Choroid plexus epithelial cell (primary cell): ENCODE measurements around the gene SLC7A1.

Experiments used
- DNase-seq: peaks from one replicate; pipeline ENCODE4 v3.0.0-alpha.2; 2010; ENCODE audit warnings: low read depth
- H3K4me3 ChIP-seq: 2 replicates; pipeline ENCODE4 v1.5.1; 2011; ENCODE audit warnings: low read depth, mild to moderate bottlenecking, control low read depth, low read length, moderate library complexity
- CTCF ChIP-seq: conservative IDR thresholded peaks from 2 replicates; pipeline ENCODE4 v1.5.1; 2011; ENCODE audit warnings: low read depth, mild to moderate bottlenecking, control low read depth, inconsistent platforms, low read length, moderate library complexity

Gene SLC7A1

GRCh38 chr13:29534083-29534482 is 61.4 kb downstream of the SLC7A1 start:
- no peak for DNase-seq
- TF ChIP-seq CTCF = no peak

GRCh38 chr13:29532821-29533220 is 62.7 kb downstream of the SLC7A1 start:
- TF ChIP-seq CTCF = no peak
- no peak for DNase-seq
- H3K4me3 ChIP-seq = no peak overlapping the region

More at GRCh38 chr13:29534083-29534482, 61.4 kb downstream of the SLC7A1 start:
- no peak overlapping the region for H3K4me3 ChIP-seq

- DNase-seq = no peak
- no peak for TF ChIP-seq CTCF
- no peak overlapping the region for H3K4me3 ChIP-seq
These were observed 63.4 kb downstream of the SLC7A1 start for GRCh38 chr13:29532116-29532515.

GRCh38 chr13:29530901-29531300 is 64.6 kb downstream of the SLC7A1 start:
- H3K4me3 ChIP-seq = no peak overlapping the region

GRCh38 chr13:29529754-29530153 is 65.7 kb downstream of the SLC7A1 start:
- no peak overlapping the region for H3K4me3 ChIP-seq
- TF ChIP-seq CTCF = no peak
- no peak for DNase-seq

More at GRCh38 chr13:29530901-29531300, 64.6 kb downstream of the SLC7A1 start:
- TF ChIP-seq CTCF = no peak
- DNase-seq = no peak

- DNase-seq = no peak
- TF ChIP-seq CTCF = no peak
- no peak overlapping the region for H3K4me3 ChIP-seq
These were observed 67.6 kb downstream of the SLC7A1 start for GRCh38 chr13:29527916-29528315.

- TF ChIP-seq CTCF = no peak
- H3K4me3 ChIP-seq = no peak overlapping the region
- DNase-seq = no peak
These were observed 68.0 kb downstream of the SLC7A1 start for GRCh38 chr13:29527511-29527910.
